Sigmoid colon (tissue), 7 donors: Measurements from ENCODE around the gene SLC33A1. TPM values are rescaled to one million over a fixed set of nuclear protein-coding genes. Genes with fewer than 3 reads are reported as not detected.

ENCODE experiments used
- DNase-seq: peaks from one replicate; pipeline ENCODE4 v3.0.0-alpha.2; 2019
- H3K27ac ChIP-seq, 4 donors: fragments of 200-600 bp; sonication (generic); one replicate each; pipeline ENCODE4 v1.5.1; 2016 to 2019; ENCODE audit warnings: mild to moderate bottlenecking in 1 of 4
- H3K27me3 ChIP-seq, 3 donors: fragments of 200-600 bp; sonication (generic); one replicate each; pipeline ENCODE4 v1.5.1; 2019; ENCODE audit warnings: mild to moderate bottlenecking in 1 of 3
- H3K36me3 ChIP-seq, 4 donors: fragments of 200-600 bp; sonication (generic); one replicate each; pipeline ENCODE4 v1.5.1; 2016 to 2019
- H3K4me1 ChIP-seq, 4 donors: fragments of 200-600 bp; sonication (generic); one replicate each; pipeline ENCODE4 v1.5.1; 2017 to 2019
- H3K4me3 ChIP-seq, 4 donors: fragments of 200-600 bp; sonication (generic); one replicate each; pipeline ENCODE4 v1.5.1; 2017 to 2019; ENCODE audit warnings: mild to moderate bottlenecking in 2 of 4, moderate library complexity in 1 of 4
- H3K9me3 ChIP-seq, 4 donors: fragments of 200-600 bp in 3 of 4; sonication (generic) in 3 of 4; one replicate each; pipeline versions ENCODE4 v1.5.1 to v1.6.1; 2013 to 2019
- CTCF ChIP-seq, 4 experiments: fragments of 450-650 bp in 3 of 4; fragments of 200-600 bp in 1 of 4; IDR thresholded peaks; one replicate each; pipeline ENCODE4 v1.5.1; 2016 to 2019; ENCODE audit warnings: antibody characterized with exemption in 4 of 4, mild to moderate bottlenecking in 3 of 4, moderate library complexity in 2 of 4
- EP300 ChIP-seq, 4 donors: sonication (generic); formaldehyde crosslinking; IDR thresholded peaks; one replicate each; pipeline ENCODE4 v1.6.1; 2017; ENCODE audit warnings: antibody characterized with exemption in 4 of 4
- POLR2A ChIP-seq, 2 donors: fragments of 450-650 bp; IDR thresholded peaks; one replicate each; pipeline ENCODE4 v1.6.1; 2016; ENCODE audit warnings: antibody characterized with exemption in 2 of 2, mild to moderate bottlenecking in 2 of 2, moderate library complexity in 2 of 2
- POLR2AphosphoS5 ChIP-seq, 4 donors: sonication (generic); formaldehyde crosslinking; IDR thresholded peaks; one replicate each; pipeline ENCODE4 v1.6.1; 2017; ENCODE audit warnings: antibody characterized with exemption in 4 of 4
- WGBS, 2 donors: extraction: QIAGEN DNeasy Blood & Tissue Kit; methylation state at CpG; one replicate each; pipeline ENCODE4 v1.1.7; 2013; 5-methylcytosine and 5-hydroxymethylcytosine counted together
- intact Hi-C: fragments of 100-400 bp; cut with DNase I; formaldehyde crosslinking; loops from one replicate; pipeline ENCODE4 v1.15.1; 2023
- polyA plus RNA-seq, 3 donors: library from polyadenylated mRNA; stranded (reverse); fragments of 200-250 nt; gene quantifications; one replicate each; pipeline ENCODE4 v1.2.3, GENCODE V29; 2013
- total RNA-seq, 4 donors: library from RNA; depleted of rRNA; stranded (reverse); fragments of >200 nt; gene quantifications; one replicate each; pipeline ENCODE4 v1.1.0, GENCODE V29; 2016
- donor health status: healthy with polysubstance abuse.
- donor health status: Bipolar disorder and iron deficiency.
- donor health status: healthy.

The SLC33A1 gene
- total and polyA plus RNA-seq, 7 donors, result 2.8 to 28.2 (median 14.4) TPM

GRCh38 chr3:155804323-155804722 lies 49.9 kb downstream of the SLC33A1 start:
- Histone ChIP-seq H3K27ac (no peak overlapping the region), H3K4me1 (peaks cover 0 to 21% (median 10%) of the 10 kb centered on the region in 4 donors), H3K36me3 (peaks cover 0 to 8% (median 0%) of the 10 kb centered on the region in 4 donors), H3K9me3 (no peaks in the 10 kb centered on the region), H3K4me3 (no peak overlapping the region), H3K27me3 (no peaks in the 10 kb centered on the region)
- DNase-seq, result no peak
- TF ChIP-seq CTCF (IDR thresholded peaks at IDR 0.05), result no peak
- no peak for TF ChIP-seq POLR2AphosphoS5 (IDR thresholded peaks at IDR 0.05)
- intact Hi-C loops, result no loop called here

GRCh38 chr3:155792532-155792931 lies 61.7 kb downstream of the SLC33A1 start:
- intact Hi-C loops, result no loop called here
- no peak for DNase-seq
- no peaks in the 10 kb centered on the region for H3K4me1 ChIP-seq
- 95 to 96% methylated on average over 1 of the region's 1 CpG for WGBS, 2 donors
- H3K36me3 ChIP-seq, result peaks cover 0 to 19% (median 2%) of the 10 kb centered on the region in 4 donors
- H3K27me3 ChIP-seq, result no peaks in the 10 kb centered on the region
- no peak overlapping the region for H3K27ac ChIP-seq
- TF ChIP-seq EP300 (IDR thresholded peaks at IDR 0.05) (no peak), POLR2A (IDR thresholded peaks at IDR 0.05) (no peak), POLR2AphosphoS5 (IDR thresholded peaks at IDR 0.05) (no peak), CTCF (IDR thresholded peaks at IDR 0.05) (no peak)
- H3K4me3 ChIP-seq, result no peak overlapping the region
- no peaks in the 10 kb centered on the region for H3K9me3 ChIP-seq

- Histone ChIP-seq H3K4me1 (no peaks in the 10 kb centered on the region), H3K36me3 (peaks cover 0 to 19% (median 2%) of the 10 kb centered on the region in 4 donors), H3K4me3 (no peak overlapping the region), H3K9me3 (no peaks in the 10 kb centered on the region), H3K27me3 (no peaks in the 10 kb centered on the region), H3K27ac (no peak overlapping the region)
- TF ChIP-seq POLR2A (IDR thresholded peaks at IDR 0.05), result no peak
- TF ChIP-seq EP300 (IDR thresholded peaks at IDR 0.05), result no peak
- TF ChIP-seq POLR2AphosphoS5 (IDR thresholded peaks at IDR 0.05), result no peak
- no peak for TF ChIP-seq CTCF (IDR thresholded peaks at IDR 0.05)
- 95 to 98% methylated on average over 2 of the region's 2 CpGs for whole genome bisulfite sequencing, 2 donors
- intact Hi-C loops, result no loop called here
- no peak for DNase-seq
Measured at GRCh38 chr3:155791190-155791589, 63.0 kb downstream of the SLC33A1 start.

- Histone ChIP-seq H3K4me3 (no peak overlapping the region), H3K4me1 (no peaks in the 10 kb centered on the region), H3K36me3 (peaks cover 0 to 19% (median 2%) of the 10 kb centered on the region in 4 donors), H3K9me3 (no peaks in the 10 kb centered on the region), H3K27ac (no peak overlapping the region), H3K27me3 (no peaks in the 10 kb centered on the region)
- TF ChIP-seq CTCF (IDR thresholded peaks at IDR 0.05), result no peak
- no peak for TF ChIP-seq EP300 (IDR thresholded peaks at IDR 0.05)
- no peak for TF ChIP-seq POLR2AphosphoS5 (IDR thresholded peaks at IDR 0.05)
- TF ChIP-seq POLR2A (IDR thresholded peaks at IDR 0.05), result no peak
- WGBS, 2 donors, result 80 to 82% methylated on average over 4 of the region's 4 CpGs
- intact Hi-C loops, result no loop called here
- no peak for DNase-seq
Measured at GRCh38 chr3:155790272-155790925, 63.8 kb downstream of the SLC33A1 start.
